Ectodermal cell (in vitro differentiated cells): ENCODE results near the gene ARGFX.
"Not testable (repeated sequence)": the region's sequence is repeated elsewhere in the genome, so short reads cannot be mapped to it uniquely, and the experiment has no call there.

Experiments
- H3K27ac ChIP-seq: 2 replicates; pipeline ENCODE4 v1.7.0; 2013; ENCODE audit warnings: mild to moderate bottlenecking, low read depth, low read length; ENCODE audit not compliant: insufficient read depth, poor library complexity, severe bottlenecking
- H3K27me3 ChIP-seq: 2 replicates; pipeline ENCODE4 v1.7.0; 2013; ENCODE audit warnings: mild to moderate bottlenecking, low read length; ENCODE audit not compliant: insufficient read depth, control insufficient read depth, poor library complexity, severe bottlenecking
- H3K36me3 ChIP-seq: one replicate; pipeline ENCODE4 v1.7.0; 2013; ENCODE audit warnings: low read length; ENCODE audit not compliant: control insufficient read depth, insufficient read depth
- H3K4me1 ChIP-seq: one replicate; pipeline ENCODE4 v1.7.0; 2013; ENCODE audit warnings: low read length; ENCODE audit not compliant: control insufficient read depth, insufficient read depth
- H3K4me3 ChIP-seq: 2 replicates; pipeline ENCODE4 v1.7.0; 2013; ENCODE audit warnings: low read depth, low read length, control low read depth; ENCODE audit not compliant: insufficient read depth
- H3K9me3 ChIP-seq: 2 replicates; pipeline ENCODE4 v1.7.0; 2013; ENCODE audit warnings: mild to moderate bottlenecking, low read length, moderate library complexity; ENCODE audit not compliant: control insufficient read depth
- WGBS, 2 experiments: methylation state at CpG; one replicate each; pipeline ENCODE4 v1.1.7; 2013; ENCODE audit warnings: missing lambda C conversion rate in 2 of 2; 5-methylcytosine and 5-hydroxymethylcytosine counted together

Gene ARGFX

DNA sequence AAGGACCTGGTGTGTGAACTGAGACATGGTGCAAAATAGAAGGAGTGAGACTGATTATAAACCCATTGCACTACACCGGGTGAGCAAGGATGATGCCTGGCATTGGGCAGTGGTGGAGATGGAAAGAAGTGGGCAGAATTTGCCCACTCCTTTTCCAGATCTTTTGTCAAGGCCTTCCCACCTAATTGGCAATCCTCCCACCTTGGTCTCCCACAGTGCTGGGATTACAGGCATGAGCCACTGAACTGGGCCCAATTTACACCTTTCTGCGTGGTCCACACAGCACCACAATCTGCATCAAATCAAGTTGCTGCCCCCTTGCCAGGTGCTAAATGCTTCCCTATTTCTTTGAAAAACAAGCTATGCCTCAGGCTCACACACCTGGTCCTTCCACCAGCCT, 30.8 kb downstream of the ARGFX start:
- 91 to 95% methylated on average over 2 of the region's 2 CpGs for WGBS, 2 experiments
- no peak overlapping the region for H3K4me3 ChIP-seq
- H3K36me3 ChIP-seq = no peaks in the 10 kb centered on the region
- H3K27ac ChIP-seq = no peak overlapping the region
- no peaks in the 10 kb centered on the region for H3K4me1 ChIP-seq
- H3K27me3 ChIP-seq = no peaks in the 10 kb centered on the region
- no peaks in the 10 kb centered on the region for H3K9me3 ChIP-seq

DNA sequence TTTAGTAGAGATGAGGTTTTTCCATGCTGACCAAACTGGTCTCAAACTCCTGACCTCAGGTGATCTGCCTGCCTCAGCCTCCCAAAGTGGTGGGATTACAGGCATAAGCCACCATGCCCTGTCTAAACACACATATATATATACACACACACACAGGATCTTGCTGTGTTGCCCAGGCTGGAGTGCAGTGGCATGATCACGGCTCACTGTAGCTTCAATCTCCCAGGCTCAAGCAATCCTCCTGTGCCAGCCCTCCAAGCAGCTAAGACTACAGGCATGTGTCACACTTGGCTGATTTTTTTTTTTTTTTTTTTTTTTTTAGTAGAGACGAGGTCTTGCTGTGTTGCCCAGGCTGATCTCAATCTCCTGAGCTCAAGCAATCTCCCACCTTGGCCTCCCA, 32.2 kb downstream of the ARGFX start:
- not testable (repeated sequence) for H3K27ac ChIP-seq, H3K36me3 ChIP-seq, H3K4me1 ChIP-seq, H3K9me3 ChIP-seq, H3K27me3 ChIP-seq, H3K4me3 ChIP-seq
- WGBS, 2 experiments = 89 to 94% methylated on average over 2 of the region's 2 CpGs

DNA sequence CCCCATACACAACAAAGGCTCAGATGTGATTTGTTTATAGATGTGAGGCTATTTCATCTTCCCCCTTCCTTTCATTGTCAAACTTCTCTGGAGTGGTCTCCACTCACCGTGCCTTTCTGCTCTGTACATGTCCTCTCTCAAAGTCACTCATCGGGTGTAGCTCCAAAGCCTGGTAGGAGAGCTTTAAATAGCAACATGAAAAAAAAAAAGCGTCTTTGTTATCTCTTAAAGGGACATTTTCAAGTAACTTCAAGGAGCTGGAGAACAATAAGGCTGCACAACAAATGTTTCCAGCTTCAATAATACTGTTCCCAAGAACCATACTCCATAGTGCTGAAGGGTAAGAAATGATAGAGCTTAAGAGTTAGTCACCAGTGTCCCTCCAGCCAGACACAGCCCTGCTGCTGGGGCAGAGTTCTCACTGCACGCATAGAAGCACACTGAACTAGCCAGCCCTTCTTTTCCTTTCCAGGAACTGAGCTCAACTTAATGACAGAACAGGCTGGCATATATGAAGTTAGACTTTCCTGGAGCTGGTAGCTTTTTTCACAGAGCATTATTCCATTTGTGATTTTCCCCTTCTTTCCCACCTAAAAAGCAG, 33.6 kb downstream of the ARGFX start:
- no peak overlapping the region for H3K27ac ChIP-seq
- no peaks in the 10 kb centered on the region for H3K9me3 ChIP-seq
- no peaks in the 10 kb centered on the region for H3K36me3 ChIP-seq
- H3K4me1 ChIP-seq = no peaks in the 10 kb centered on the region
- WGBS, 2 experiments = 52 to 58% methylated on average over 4 of the region's 4 CpGs
- no peak overlapping the region for H3K4me3 ChIP-seq
- H3K27me3 ChIP-seq = no peaks in the 10 kb centered on the region

DNA sequence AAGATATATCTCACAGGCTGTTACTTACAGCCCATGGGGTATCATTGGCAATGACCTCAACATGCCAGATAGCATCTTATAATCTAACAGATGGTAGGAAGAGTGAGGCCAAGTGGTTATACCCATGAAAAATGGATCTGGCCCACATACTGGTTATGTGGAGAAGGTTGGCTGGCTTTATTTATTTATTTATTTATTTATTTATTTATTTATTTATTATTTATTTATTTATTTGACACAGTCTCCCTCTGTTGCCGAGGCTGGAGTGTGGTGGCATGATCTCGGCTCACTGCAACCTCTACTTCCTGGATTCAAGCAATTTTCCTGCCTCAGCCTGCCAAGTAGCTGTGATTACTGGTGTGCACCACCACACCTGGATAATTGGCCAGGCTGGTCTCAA, 37.0 kb downstream of the ARGFX start:
- Histone ChIP-seq H3K4me3 (no peak overlapping the region), H3K9me3 (no peaks in the 10 kb centered on the region), H3K4me1 (no peaks in the 10 kb centered on the region), H3K36me3 (no peaks in the 10 kb centered on the region), H3K27me3 (no peaks in the 10 kb centered on the region), H3K27ac (no peak overlapping the region)
- WGBS, 2 experiments = 92 to 95% methylated on average over 2 of the region's 2 CpGs

DNA sequence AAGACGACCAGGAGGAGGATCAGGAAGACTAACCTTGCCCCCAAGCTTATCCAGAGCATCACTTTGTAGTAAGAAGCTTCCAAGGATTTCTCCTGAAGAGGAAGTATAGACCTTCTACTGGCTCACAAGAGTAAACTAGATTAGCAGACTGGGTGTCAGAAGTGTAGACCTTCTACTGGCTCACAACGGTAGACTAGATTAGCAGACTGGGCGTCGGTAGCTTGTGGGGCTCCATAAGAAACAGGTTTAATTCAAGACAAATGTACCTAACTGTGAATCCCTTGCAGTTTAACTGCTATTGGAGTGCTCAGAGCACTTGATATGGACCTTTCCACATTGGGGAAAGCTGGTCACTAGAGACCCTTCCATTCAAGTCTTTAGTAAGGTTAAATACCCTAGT, 38.4 kb downstream of the ARGFX start:
- no peaks in the 10 kb centered on the region for H3K9me3 ChIP-seq
- no peaks in the 10 kb centered on the region for H3K4me1 ChIP-seq
- H3K36me3 ChIP-seq = no peaks in the 10 kb centered on the region
- no peak overlapping the region for H3K4me3 ChIP-seq
- H3K27me3 ChIP-seq = no peaks in the 10 kb centered on the region
- 72 to 73% methylated on average over 4 of the region's 4 CpGs for WGBS, 2 experiments
- no peak overlapping the region for H3K27ac ChIP-seq
